ENCODE data around the gene EXTL1. TPM values are rescaled to one million over a fixed set of nuclear protein-coding genes. Genes with fewer than 3 reads are reported as not detected.

Gene EXTL1
- total RNA-seq, 2 donors from 2014 or later = 1.6 TPM; not detected in 1

DNA sequence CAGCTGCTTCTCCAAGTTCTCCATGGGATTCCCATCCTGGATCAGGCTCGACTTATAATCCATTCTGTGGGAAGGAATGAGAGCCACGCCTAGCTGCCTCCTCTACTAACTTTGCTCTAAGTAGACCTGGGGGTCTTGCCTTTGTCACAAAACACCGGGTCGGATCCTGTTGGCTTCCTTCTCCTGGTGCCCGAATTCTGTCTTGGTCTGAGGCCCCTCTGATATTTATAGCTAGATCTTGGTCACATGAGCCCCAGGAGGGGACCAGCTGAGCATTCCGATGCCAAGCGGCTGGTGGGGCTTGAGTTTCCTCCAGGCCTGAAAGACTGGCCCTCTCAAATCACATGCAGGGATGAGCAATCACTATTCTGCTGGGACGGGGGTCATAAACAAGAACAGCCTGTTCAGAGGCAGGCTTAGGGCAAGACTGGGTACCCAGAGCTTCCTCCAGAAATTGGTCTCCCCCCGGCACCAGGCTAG lies 45.9 kb downstream of the EXTL1 start, which contains the start of gene TRIM63:
TRIM63 (minus strand) TSS at position 199 of the 480 bp plus-strand sequence; CDS start at position 63, 136 bp downstream.
- TF ChIP-seq, protein P1, sequence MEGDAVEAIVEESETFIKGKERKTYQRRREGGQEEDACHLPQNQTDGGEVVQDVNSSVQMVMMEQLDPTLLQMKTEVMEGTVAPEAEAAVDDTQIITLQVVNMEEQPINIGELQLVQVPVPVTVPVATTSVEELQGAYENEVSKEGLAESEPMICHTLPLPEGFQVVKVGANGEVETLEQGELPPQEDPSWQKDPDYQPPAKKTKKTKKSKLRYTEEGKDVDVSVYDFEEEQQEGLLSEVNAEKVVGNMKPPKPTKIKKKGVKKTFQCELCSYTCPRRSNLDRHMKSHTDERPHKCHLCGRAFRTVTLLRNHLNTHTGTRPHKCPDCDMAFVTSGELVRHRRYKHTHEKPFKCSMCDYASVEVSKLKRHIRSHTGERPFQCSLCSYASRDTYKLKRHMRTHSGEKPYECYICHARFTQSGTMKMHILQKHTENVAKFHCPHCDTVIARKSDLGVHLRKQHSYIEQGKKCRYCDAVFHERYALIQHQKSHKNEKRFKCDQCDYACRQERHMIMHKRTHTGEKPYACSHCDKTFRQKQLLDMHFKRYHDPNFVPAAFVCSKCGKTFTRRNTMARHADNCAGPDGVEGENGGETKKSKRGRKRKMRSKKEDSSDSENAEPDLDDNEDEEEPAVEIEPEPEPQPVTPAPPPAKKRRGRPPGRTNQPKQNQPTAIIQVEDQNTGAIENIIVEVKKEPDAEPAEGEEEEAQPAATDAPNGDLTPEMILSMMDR (IDR thresholded peaks at IDR 0.05) = no peak
- Histone ChIP-seq H3K27me3 (replicated peaks; ENCODE audit: insufficient read depth) (no peaks in the 10 kb centered on the region), H3K4me3 (no peak within 1 kb of the TSS), H3K36me3 (no peaks in the 10 kb centered on the region), H3K9me3 (no peaks in the 10 kb centered on the region), H3K4me1 (ENCODE audit: control insufficient read depth in 1 of 2, low read depth in 2 of 2) (no peaks in the 10 kb centered on the region), H3K27ac (no peak within 1 kb of the TSS)
- ATAC-seq (ENCODE audit: insufficient number of reproducible peaks, low FRiP score, low read depth) (no peak), DNase-seq (ENCODE audit: low spot score) (no peak)

DNA sequence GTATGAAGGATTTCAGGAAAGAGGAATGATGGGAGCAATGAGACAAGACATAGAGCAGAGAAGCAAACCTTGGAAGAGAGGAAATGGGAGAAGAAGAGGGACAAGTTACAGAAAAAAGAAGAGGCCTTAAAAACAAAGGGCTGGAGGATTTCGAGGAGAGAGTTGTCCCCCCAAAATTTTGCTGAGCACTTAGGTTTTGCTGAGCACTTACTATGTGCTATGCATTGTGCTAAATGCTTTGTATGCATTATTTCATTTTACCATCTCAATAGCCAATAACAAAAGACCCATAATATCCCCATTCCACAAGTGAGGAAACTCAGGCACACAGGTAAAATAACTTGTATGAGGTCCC lies 48.3 kb downstream of the EXTL1 start:
- TF ChIP-seq, protein P1 (IDR thresholded peaks at IDR 0.05) = no peak
- no peaks in the 10 kb centered on the region for H3K9me3 ChIP-seq
- no peak for ATAC-seq (ENCODE audit: insufficient number of reproducible peaks, low FRiP score, low read depth)
- no peaks in the 10 kb centered on the region for H3K36me3 ChIP-seq
- H3K27ac ChIP-seq = no peak overlapping the region
- H3K4me1 ChIP-seq (ENCODE audit: control insufficient read depth in 1 of 2, low read depth in 2 of 2) = no peaks in the 10 kb centered on the region
- no peaks in the 10 kb centered on the region for H3K27me3 ChIP-seq (replicated peaks; ENCODE audit: insufficient read depth)
- no peak overlapping the region for H3K4me3 ChIP-seq
- no peak for DNase-seq (ENCODE audit: low spot score)

DNA sequence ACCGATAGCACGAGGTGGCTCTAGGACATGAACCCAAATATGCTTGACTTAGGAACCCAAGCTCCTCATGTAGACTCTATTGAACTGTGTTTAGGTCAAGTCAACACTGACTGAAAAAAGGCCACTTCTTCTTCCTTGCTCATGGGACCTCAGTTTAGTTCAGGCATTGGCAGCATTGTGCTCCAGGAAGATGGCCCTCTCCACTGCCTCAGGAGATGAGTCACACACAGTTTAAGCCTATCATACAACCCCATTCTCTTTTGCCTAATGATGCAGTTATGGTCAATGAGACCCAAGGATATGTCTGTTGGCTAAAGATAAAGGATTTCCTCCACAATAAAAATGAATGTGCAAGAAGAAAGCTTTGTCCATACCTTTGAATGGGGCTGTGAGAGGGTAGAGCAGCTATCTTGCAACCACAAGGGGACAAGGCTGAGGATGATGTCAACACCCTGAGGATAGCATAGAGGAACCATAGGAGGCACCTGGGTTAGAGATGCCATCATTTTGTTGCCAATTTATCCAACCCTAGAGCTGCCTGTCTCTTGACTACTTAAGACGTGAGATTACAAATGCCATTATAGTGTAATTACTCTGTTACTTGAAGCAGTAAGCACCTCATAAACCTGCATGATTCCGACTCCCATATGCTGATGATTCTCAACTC lies 48.9 kb downstream of the EXTL1 start:
- DNase-seq (ENCODE audit: low spot score) = no peak
- no peak overlapping the region for H3K27ac ChIP-seq
- no peaks in the 10 kb centered on the region for H3K27me3 ChIP-seq (replicated peaks; ENCODE audit: insufficient read depth)
- H3K4me3 ChIP-seq = no peak overlapping the region
- ATAC-seq (ENCODE audit: insufficient number of reproducible peaks, low FRiP score, low read depth) = no peak
- no peaks in the 10 kb centered on the region for H3K9me3 ChIP-seq
- TF ChIP-seq, protein P1 (IDR thresholded peaks at IDR 0.05) = no peak
- H3K4me1 ChIP-seq (ENCODE audit: control insufficient read depth in 1 of 2, low read depth in 2 of 2) = no peaks in the 10 kb centered on the region
- no peaks in the 10 kb centered on the region for H3K36me3 ChIP-seq

DNA sequence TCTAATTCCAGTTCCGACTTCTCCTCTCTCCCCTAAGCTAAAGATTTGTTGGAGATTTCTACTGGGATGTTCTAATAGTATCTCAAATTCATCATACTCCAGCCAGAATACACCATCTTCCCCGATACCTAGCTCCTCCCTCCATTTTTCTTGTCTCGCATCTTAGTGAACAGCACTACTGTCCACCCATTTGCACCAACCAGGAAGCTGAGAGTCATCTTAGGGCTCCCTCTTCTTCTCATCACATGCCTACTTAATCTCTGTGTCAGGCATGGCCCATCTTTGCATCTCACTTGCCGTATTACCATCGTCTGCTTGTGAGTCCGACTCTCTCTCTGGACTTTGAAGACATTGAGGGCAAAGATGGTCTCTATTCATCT lies 49.4 kb downstream of the EXTL1 start:
- no peaks in the 10 kb centered on the region for H3K4me1 ChIP-seq (ENCODE audit: control insufficient read depth in 1 of 2, low read depth in 2 of 2)
- no peaks in the 10 kb centered on the region for H3K36me3 ChIP-seq
- DNase-seq (ENCODE audit: low spot score) (no peak), ATAC-seq (ENCODE audit: insufficient number of reproducible peaks, low FRiP score, low read depth) (no peak)
- H3K9me3 ChIP-seq = no peaks in the 10 kb centered on the region
- H3K27ac ChIP-seq = no peak overlapping the region
- H3K27me3 ChIP-seq (replicated peaks; ENCODE audit: insufficient read depth) = no peaks in the 10 kb centered on the region
- no peak overlapping the region for H3K4me3 ChIP-seq
- TF ChIP-seq, protein P1 (IDR thresholded peaks at IDR 0.05) = no peak

DNA sequence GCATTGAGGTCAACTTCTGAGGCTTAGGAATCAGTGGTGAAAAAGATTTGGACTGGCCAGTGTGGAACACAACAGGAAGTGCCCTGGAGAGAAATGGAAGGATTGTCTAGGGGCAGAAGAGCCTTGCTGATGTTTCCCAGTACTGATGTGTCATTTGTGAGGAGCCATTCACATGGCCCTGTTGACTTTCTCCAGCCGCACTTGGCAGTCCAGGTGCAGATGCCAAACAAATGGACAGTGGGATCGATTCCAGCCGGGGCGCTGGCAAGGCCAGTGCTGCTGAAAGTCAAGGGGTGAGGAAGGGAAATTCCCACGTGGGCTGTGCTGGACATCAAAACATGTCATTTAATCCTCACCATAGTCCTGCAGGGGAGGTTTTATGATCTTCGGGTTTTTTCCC lies 50.7 kb downstream of the EXTL1 start:
- TF ChIP-seq, protein P1 (IDR thresholded peaks at IDR 0.05) = no peak
- ATAC-seq (ENCODE audit: insufficient number of reproducible peaks, low FRiP score, low read depth) (no peak), DNase-seq (ENCODE audit: low spot score) (no peak)
- no peaks in the 10 kb centered on the region for H3K27me3 ChIP-seq (replicated peaks; ENCODE audit: insufficient read depth)
- no peak overlapping the region for H3K27ac ChIP-seq
- no peak overlapping the region for H3K4me3 ChIP-seq
- no peaks in the 10 kb centered on the region for H3K4me1 ChIP-seq (ENCODE audit: control insufficient read depth in 1 of 2, low read depth in 2 of 2)
- H3K36me3 ChIP-seq = no peaks in the 10 kb centered on the region
- no peaks in the 10 kb centered on the region for H3K9me3 ChIP-seq
